SK-N-SH (cell line): ENCODE data around the gene TRHDE. TPM values are rescaled to one million over a fixed set of nuclear protein-coding genes. Genes with fewer than 3 reads are reported as not detected.
A peak's percentile ranks its signal among the peaks of the same experiment; 100 is the strongest.

Experiments
- CTCF ChIA-PET: fragments of 300-600, 350-600 bp; formaldehyde crosslinking; extraction: SDS; loops from one replicate; lab custom pipeline; 2021; lab: Yijun Ruan, JAX
- POLR2A ChIA-PET: fragments of 350-600 bp; sonication (Branson Sonifier 250); formaldehyde crosslinking; extraction: SDS; loops from one replicate; lab custom pipeline; 2020; ENCODE audit warnings: antibody characterized with exemption, inconsistent platforms; lab: Yijun Ruan, JAX
- DNase-seq: peaks from one replicate; pipeline ENCODE4 v3.0.0; 2012
- H2AFZ ChIP-seq: fragments of 200-600 bp; sonication (generic); 2 replicates; pipeline ENCODE4 v1.8.1; 2016; ENCODE audit warnings: antibody characterized with exemption, mild to moderate bottlenecking, low read depth
- H3F3A ChIP-seq: fragments of 200-600 bp; sonication (generic); replicated peaks from 2 replicates; pipeline ENCODE3; 2016; ENCODE audit warnings: antibody characterized with exemption, mild to moderate bottlenecking; ENCODE audit not compliant: insufficient read depth
- H3K27ac ChIP-seq, 2 experiments: fragments of 200-500 bp in 1 of 2; fragments of 200-600 bp in 1 of 2; sonication (Bioruptor generic) in 1 of 2; sonication (generic), shearing (Covaris generic) in 1 of 2; 2 replicates each; pipeline versions ENCODE4 v1.5.1 to v1.6.1; 2014 to 2016; ENCODE audit warnings: low read depth in 2 of 2, inconsistent platforms in 1 of 2, low read length in 1 of 2, mild to moderate bottlenecking in 1 of 2, mixed read lengths in 1 of 2
- H3K27me3 ChIP-seq: fragments of 200-600 bp; sonication (generic), shearing (Covaris generic); 2 replicates; pipeline ENCODE4 v1.6.1; 2016; ENCODE audit warnings: mixed run types; ENCODE audit not compliant: insufficient read depth
- H3K36me3 ChIP-seq, 2 experiments: fragments of 200-500 bp in 1 of 2; fragments of 200-600 bp in 1 of 2; sonication (Bioruptor generic) in 1 of 2; sonication (generic) in 1 of 2; replicated peaks in 1 of 2; 2 replicates each; pipeline versions ENCODE3 to v1.5.1; 2014 to 2016; ENCODE audit warnings: low read length in 1 of 2, mild to moderate bottlenecking in 1 of 2; ENCODE audit not compliant: insufficient read depth in 2 of 2, control insufficient read depth in 1 of 2
- H3K4me1 ChIP-seq, 2 experiments: fragments of 200-500 bp in 1 of 2; fragments of 200-600 bp in 1 of 2; sonication (Bioruptor generic) in 1 of 2; sonication (generic), shearing (Covaris generic) in 1 of 2; 2 replicates each; pipeline versions ENCODE4 v1.5.1 to v1.6.1; 2014 to 2016; ENCODE audit warnings: low read depth in 1 of 2, low read length in 1 of 2, mixed run types in 1 of 2; ENCODE audit not compliant: insufficient read depth in 2 of 2, control insufficient read depth in 1 of 2
- H3K4me2 ChIP-seq: fragments of 200-600 bp; sonication (generic), shearing (Covaris generic); 2 replicates; pipeline ENCODE4 v1.6.1; 2017; ENCODE audit warnings: mixed run types
- H3K4me3 ChIP-seq, 2 experiments: fragments of 200-500 bp in 1 of 2; fragments of 200-600 bp in 1 of 2; sonication (Bioruptor generic) in 1 of 2; sonication (generic), shearing (Covaris generic) in 1 of 2; 2 replicates each; pipeline versions ENCODE4 v1.5.1 to v1.8.1; 2014 to 2016; ENCODE audit warnings: low read depth in 2 of 2, inconsistent platforms in 1 of 2, low read length in 1 of 2, mild to moderate bottlenecking in 1 of 2, mixed read lengths in 1 of 2, moderate library complexity in 1 of 2
- H3K79me2 ChIP-seq: fragments of 200-600 bp; sonication (generic); 2 replicates; pipeline ENCODE4 v1.8.1; 2017; ENCODE audit warnings: mild to moderate bottlenecking; ENCODE audit not compliant: insufficient read depth
- H3K9ac ChIP-seq: fragments of 200-600 bp; sonication (generic); 2 replicates; pipeline ENCODE4 v1.6.1; 2017; ENCODE audit warnings: mixed run types
- H3K9me2 ChIP-seq: fragments of 200-600 bp; sonication (generic); 2 replicates; pipeline ENCODE4 v1.6.1; 2017; ENCODE audit warnings: mixed run types
- H3K9me3 ChIP-seq: fragments of 200-600 bp; sonication (generic); 2 replicates; pipeline ENCODE4 v1.6.1; 2017; ENCODE audit warnings: mixed run types, mild to moderate bottlenecking, moderate library complexity
- H4K20me1 ChIP-seq: fragments of 200-600 bp; sonication (generic); 2 replicates; pipeline ENCODE4 v1.6.1; 2017; ENCODE audit warnings: mild to moderate bottlenecking, mixed run types; ENCODE audit not compliant: insufficient read depth
- CHD2 ChIP-seq: fragments of 150-350 bp; IDR thresholded peaks from 2 replicates; pipeline ENCODE4 v1.6.1; 2018; ENCODE audit warnings: low read length; ENCODE audit not compliant: partially characterized antibody
- ELF1 ChIP-seq: IDR thresholded peaks from 2 replicates; pipeline ENCODE4 v1.4.0; 2012
- FOSL2 ChIP-seq: IDR thresholded peaks from 2 replicates; pipeline ENCODE4 v1.4.0; 2012; ENCODE audit warnings: low read depth, mild to moderate bottlenecking, moderate library complexity, borderline replicate concordance
- FOXJ3 ChIP-seq: sonication (generic); formaldehyde crosslinking; IDR thresholded peaks from 2 replicates; pipeline ENCODE4 v1.5.1; 2020; ENCODE audit warnings: mild to moderate bottlenecking, missing genetic modification reagents
- MEF2A ChIP-seq: IDR thresholded peaks from 2 replicates; pipeline ENCODE4 v1.4.0; 2012; ENCODE audit warnings: low read depth, borderline replicate concordance
- NRF1 ChIP-seq: IDR thresholded peaks from 2 replicates; pipeline ENCODE4 v1.6.1; 2012; ENCODE audit warnings: low read depth, mild to moderate bottlenecking, low read length
- RCOR1 ChIP-seq: fragments of 150-350 bp; IDR thresholded peaks from 2 replicates; pipeline ENCODE4 v1.6.1; 2017; ENCODE audit warnings: antibody characterized with exemption, low read length
- TCF12 ChIP-seq: IDR thresholded peaks from 2 replicates; pipeline ENCODE4 v1.4.0; 2012
- USF1 ChIP-seq: IDR thresholded peaks from 2 replicates; pipeline ENCODE4 v1.4.0; 2012; ENCODE audit warnings: low read depth, borderline replicate concordance
- ZBTB33 ChIP-seq: IDR thresholded peaks from 2 replicates; pipeline ENCODE4 v1.4.0; 2012; ENCODE audit warnings: low read depth, borderline replicate concordance
- WGBS: methylation state at CpG from one replicate; pipeline ENCODE4 v1.1.6; 2017; ENCODE audit warnings: low lambda C conversion rate; 5-methylcytosine and 5-hydroxymethylcytosine counted together
- polyA plus RNA-seq, 3 experiments: library from polyadenylated mRNA; depleted of rRNA; stranded (reverse); fragments of >200 nt; gene quantifications; 2 replicates each; pipeline ENCODE4 v1.2.3, GENCODE V29; 2012
- TF ChIP-seq, protein P1 (sequence below): IDR thresholded peaks from 2 replicates; pipeline ENCODE4 v1.6.1; 2012; ENCODE audit warnings: mild to moderate bottlenecking, low read depth, low read length, moderate library complexity

The TRHDE gene
- polyA plus RNA-seq, 1 of the 3 experiments (the other 2 are of a cell fraction), result 0.46 TPM

DNA sequence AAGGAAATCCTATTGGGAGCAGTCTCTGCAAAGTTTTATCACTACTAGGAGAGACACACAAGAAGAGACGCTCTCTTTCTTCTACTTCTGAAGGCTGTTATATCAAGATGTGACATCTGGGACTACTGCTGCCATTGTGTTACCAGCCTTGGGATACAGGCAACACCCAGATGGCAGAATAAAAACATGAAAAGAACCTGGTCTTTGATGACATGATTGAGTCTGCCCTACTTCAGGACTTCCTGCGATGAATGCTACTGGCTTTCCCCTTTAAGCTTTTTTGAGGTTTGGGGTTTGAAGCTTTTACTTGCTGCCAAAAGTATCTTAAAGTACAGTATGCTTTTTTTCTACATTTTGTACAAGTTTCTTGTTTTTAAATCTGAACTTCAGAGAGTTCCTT, 29.2 kb upstream of the TRHDE start (continued):
- TF ChIP-seq USF1, result no peak
- no peak for TF ChIP-seq FOSL2
- TF ChIP-seq TCF12, result no peak
- TF ChIP-seq NRF1, result no peak
- no peak for TF ChIP-seq RCOR1
- TF ChIP-seq MEF2A, result no peak
- no peak for TF ChIP-seq FOXJ3 (CRISPR knock-in tag)
- no peak for TF ChIP-seq ELF1
- TF ChIP-seq, protein P1, sequence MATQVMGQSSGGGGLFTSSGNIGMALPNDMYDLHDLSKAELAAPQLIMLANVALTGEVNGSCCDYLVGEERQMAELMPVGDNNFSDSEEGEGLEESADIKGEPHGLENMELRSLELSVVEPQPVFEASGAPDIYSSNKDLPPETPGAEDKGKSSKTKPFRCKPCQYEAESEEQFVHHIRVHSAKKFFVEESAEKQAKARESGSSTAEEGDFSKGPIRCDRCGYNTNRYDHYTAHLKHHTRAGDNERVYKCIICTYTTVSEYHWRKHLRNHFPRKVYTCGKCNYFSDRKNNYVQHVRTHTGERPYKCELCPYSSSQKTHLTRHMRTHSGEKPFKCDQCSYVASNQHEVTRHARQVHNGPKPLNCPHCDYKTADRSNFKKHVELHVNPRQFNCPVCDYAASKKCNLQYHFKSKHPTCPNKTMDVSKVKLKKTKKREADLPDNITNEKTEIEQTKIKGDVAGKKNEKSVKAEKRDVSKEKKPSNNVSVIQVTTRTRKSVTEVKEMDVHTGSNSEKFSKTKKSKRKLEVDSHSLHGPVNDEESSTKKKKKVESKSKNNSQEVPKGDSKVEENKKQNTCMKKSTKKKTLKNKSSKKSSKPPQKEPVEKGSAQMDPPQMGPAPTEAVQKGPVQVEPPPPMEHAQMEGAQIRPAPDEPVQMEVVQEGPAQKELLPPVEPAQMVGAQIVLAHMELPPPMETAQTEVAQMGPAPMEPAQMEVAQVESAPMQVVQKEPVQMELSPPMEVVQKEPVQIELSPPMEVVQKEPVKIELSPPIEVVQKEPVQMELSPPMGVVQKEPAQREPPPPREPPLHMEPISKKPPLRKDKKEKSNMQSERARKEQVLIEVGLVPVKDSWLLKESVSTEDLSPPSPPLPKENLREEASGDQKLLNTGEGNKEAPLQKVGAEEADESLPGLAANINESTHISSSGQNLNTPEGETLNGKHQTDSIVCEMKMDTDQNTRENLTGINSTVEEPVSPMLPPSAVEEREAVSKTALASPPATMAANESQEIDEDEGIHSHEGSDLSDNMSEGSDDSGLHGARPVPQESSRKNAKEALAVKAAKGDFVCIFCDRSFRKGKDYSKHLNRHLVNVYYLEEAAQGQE, result no peak

DNA sequence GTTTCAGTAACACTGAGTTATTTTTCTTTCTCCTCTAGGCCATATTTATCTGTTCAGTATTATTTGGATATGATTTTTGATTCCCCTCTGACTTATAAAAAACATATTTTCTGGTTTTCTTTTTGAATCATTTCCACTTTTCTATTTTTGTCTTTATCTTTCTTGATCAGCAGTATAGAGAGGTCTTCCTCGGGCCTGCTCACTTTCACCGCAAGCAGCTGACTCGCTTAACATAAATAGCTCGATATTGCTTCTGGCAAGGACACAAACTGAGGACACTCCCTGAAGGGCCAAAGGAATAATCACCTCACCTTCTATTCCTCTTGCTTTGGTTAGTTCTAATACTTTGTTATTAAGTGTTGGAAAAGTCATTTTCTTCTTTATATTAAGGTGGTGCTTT, 25.8 kb upstream of the TRHDE start:
- Histone ChIP-seq H3K4me2 (no peak overlapping the region; the same call in 1 of the 2 replicates), H3K9me3 (0 out of 2 replicates have a peak, but pooled peaks cover 4% of the 10 kb centered on the region), H2AFZ (no peak overlapping the region; the same call in 1 of the 2 replicates), H3F3A (peaks cover 6% of the 10 kb centered on the region), H3K4me1 (no peaks in the 10 kb centered on the region), H3K4me3 (no peak overlapping the region), H3K27me3 (no peaks in the 10 kb centered on the region), H3K9ac (no peak overlapping the region), H3K27ac (peak overlapping the region in 1 of 2 experiments; percentile 32; a peak in 1 of 4 replicates)
- DNase-seq, result no peak
- WGBS, result 38% methylated on average over 4 of the region's 4 CpGs
- TF ChIP-seq ZBTB33 (no peak), CHD2 (no peak), RCOR1 (no peak), MEF2A (peak; percentile 61; the same call in 1 of the 2 replicates)
- TF ChIP-seq, all 33 proteins: peak for 1
- H3K9me2 ChIP-seq, result no peaks in the 10 kb centered on the region
- CTCF ChIA-PET, result no interaction called here
- H3K36me3 ChIP-seq, result no peaks in the 10 kb centered on the region
- no peaks in the 10 kb centered on the region for H4K20me1 ChIP-seq
- H3K79me2 ChIP-seq, result no peaks in the 10 kb centered on the region
- POLR2A ChIA-PET, result no interaction called here
